MM.1S (cell line): ENCODE measurements around the gene KCNH1.

Source experiments
- CTCF ChIP-seq: fragments of 300-600 bp; sonication (generic); IDR thresholded peaks from 2 replicates; pipeline ENCODE4 v1.5.1; 2016; ENCODE audit warnings: antibody characterized with exemption, low read length, mixed read lengths
- EZH2 ChIP-seq: fragments of 300-600 bp; sonication (generic); optimal IDR thresholded peaks from 2 replicates; pipeline ENCODE3; 2017; ENCODE audit warnings: low read depth, mild to moderate bottlenecking, antibody characterized with exemption, low read length, mixed read lengths
- EZH2phosphoT487 ChIP-seq: fragments of 300-600 bp; sonication (generic); IDR thresholded peaks from 2 replicates; pipeline ENCODE4 v1.6.1; 2018; ENCODE audit warnings: antibody characterized with exemption, low read length

- TF ChIP-seq CTCF: no peak
- no peak for TF ChIP-seq EZH2phosphoT487
- TF ChIP-seq EZH2: no peak
These were observed 280.7 kb downstream of the KCNH1 start for GRCh38 chr1:210853276-210853675.
